Inflammatory macrophage treated with lipopolysaccharide for 4 hours (primary cell): ENCODE data around the gene TSC22D3.
A peak's percentile ranks its signal among the peaks of the same experiment; 100 is the strongest.
"Not testable (repeated sequence)": the region's sequence is repeated elsewhere in the genome, so short reads cannot be mapped to it uniquely, and the experiment has no call there.

Experiments used
- DNase-seq: peaks from one replicate; pipeline ENCODE4 v3.0.0-alpha.2; 2020

Gene TSC22D3

DNA sequence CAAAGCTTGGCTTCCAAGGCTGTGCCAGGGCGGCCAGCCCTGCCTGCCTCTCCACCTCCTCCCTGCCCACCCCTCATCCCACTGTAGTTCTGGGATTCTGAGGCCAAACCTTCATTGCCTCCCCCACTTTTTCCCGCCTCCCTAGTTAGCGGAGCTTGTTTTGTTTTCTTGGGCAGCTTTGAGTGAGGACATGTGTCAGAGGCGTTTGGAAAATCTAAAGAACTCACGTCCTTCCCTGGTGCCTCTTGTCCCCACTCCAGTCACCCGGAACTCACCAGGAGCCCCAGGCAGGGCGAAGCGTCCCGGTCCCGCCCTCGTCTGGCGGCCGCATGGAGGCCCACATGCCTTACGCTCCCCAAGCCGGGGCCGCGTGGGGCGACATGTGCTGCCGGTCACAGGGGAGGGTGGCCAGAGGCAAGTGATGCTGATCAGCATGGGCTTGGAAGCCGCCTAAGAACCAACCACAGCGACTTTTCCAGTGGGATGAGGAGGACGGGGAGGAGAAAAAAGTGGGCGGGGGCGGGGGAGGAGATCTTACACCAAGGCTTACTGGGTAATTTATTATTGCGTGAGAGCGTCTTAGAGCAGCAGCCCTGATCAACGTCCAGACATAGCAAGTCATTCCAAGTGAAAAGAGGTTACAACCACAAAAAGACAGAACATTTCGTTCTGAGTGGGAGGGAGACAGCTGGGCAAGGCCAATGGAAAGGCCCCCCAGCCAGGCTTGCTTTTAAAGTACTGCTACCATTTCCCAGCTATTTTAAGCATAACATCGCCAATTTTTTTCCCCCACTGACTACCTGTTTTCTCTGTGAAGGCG is 98.8 kb downstream of the TSC22D3 start:
- DNase-seq, result peak; percentile 65

DNA sequence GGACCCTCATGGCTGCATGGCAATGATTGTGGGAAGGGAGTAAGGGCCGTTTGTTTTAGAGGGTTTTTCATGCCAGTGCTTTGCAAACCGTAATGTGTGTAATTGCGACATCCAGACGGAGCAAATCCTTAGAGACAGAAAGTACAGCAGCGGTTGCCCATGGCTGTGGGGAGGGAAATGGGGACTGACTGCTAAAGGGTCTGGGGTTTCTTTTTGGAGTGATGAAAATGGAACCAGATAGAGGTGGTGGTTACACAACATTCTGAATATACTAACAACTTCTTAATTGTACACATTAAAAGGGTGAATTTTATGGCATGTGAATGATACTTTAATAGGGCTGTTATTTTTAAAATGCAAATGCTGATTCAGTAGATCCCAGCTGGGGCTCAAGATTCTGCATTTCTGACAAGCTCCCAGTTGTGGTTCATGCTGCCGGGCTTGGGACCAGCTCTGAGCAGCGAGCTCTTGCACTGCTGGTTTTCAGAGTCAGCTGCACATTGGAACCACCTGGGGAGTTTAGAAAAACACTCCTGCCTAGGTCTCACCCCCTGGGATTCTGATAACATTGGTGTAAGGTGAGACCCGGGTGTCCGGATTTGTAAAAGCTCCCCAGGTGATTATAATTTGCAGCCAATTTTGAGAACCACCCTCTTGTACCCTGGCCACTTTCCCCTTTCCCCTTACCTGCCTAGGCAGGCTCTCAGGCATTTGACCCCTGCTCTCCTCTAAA is 99.6 kb downstream of the TSC22D3 start:
- DNase-seq, result peak; percentile 57

DNA sequence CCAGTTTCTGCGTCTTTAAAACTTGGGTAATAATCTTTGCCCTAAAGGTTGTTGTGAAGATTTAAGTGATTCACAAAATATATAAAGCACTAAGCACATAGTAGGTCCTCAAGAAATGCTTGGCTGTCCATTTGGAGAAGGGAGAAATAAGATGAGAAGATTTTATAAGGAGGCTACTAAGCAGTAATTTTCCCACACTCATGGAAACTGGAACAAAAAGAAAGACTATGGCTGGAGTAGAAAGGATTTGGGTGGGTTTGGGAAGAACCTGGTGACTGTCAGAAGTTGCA is 100.3 kb downstream of the TSC22D3 start:
- no peak for DNase-seq

DNA sequence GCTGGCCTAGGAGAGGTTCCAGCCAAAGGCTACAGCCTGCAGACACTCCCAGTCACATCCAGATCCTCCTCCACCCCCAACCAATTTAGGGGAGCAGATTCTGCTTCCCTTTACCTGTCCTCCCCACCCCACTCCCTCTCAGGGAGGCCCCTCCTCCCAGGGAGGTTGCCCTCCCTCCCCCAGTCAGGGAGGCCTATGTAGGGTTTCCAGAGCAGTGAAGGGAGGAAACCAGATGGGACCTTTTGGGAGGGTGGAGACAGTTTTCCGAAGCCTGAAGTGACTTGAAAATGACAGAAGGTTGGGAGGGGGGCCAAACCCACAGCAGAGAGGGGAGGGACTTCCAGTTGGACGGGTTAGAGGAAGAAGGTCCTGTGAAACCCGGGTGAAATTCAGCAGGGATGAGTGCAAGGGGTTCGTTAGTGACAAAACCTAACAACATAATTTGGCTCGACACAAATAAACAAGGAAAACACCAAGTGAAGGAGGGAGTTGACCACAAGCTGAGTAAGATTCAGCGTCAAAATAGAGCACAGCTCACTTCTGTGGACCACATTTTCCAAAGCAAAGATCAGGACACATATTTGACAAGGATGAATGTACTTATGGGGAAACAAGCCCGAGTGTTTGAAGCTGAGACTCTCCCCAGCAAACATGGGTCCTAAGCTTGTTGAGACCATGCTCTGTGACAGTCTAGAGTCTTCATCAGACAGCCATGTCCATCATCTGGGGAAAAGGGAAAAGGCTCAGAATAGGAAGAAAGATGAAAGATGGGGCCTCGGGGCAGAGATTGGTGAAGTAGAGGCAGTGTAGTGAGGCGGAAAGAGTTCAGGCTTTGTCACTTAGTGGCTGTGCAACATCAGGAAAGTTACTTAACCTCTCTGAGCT is 100.9 kb downstream of the TSC22D3 start:
- peak; percentile 40 for DNase-seq

DNA sequence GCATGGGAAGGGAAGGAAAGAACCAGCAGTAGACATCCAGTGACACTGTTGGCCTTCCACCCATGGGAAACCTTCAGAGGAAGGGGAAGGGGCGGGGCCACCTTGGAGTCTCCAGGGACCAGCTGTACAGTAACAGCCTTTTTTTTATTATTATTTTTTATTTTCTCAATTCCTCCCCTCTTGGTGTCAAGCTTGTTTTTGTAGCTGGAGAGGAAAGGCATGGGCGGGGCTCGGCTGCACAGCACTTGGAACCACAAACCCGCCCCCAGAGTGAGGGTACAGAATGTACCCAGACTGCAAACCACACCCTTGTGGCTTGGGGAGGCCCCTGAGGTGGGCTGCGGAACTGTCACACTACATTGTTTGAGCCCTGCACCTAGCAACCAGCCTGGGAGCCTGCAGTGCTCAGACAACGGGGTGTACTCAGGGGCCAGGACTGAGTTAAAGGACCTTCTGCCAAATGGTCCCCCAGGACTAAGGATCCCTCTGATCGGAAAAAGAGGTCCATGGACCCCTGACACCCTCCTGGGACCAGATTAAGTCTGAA is 101.6 kb downstream of the TSC22D3 start:
- peak; percentile 63 for DNase-seq

DNA sequence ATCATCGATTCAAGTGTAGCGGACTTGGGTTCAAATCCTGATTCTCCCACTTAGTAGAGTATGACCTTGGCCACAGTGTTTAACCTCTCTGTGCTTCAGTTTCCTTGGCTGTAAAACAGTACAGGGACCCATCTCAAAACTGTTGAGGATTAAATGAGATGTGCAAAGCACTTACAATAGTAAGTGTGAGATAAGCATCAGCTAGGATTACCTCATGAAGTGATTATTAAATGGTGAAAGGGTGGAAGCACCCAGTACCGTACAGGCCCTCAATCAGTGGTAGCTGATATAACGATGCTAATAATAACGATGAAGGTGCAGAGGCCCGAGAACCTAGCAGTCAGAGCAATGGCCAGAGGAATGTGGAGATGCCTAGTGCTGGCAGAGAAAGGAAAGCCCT is 102.2 kb downstream of the TSC22D3 start:
- DNase-seq, result no peak

DNA sequence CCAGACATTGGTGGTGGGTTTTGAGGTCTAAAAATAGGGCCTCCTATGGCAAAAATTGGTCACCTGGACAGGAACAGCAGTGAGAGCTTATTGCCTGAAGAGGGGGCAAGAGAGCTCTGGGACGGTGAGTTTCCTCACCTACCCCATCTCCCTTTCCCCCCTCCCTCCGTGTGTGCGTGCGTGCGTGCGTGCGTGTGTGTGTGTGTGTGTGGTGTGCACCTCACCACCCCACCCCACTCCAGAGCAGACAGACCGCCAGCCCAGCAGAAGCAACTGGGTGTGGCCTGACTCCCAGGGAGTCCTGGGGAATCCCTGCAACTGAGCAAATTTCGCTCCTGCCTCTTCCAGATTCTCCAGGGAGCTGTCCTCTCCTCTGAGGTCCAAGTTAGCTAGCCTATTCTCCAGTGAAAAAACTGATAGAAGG is 102.6 kb downstream of the TSC22D3 start:
- no peak for DNase-seq

DNA sequence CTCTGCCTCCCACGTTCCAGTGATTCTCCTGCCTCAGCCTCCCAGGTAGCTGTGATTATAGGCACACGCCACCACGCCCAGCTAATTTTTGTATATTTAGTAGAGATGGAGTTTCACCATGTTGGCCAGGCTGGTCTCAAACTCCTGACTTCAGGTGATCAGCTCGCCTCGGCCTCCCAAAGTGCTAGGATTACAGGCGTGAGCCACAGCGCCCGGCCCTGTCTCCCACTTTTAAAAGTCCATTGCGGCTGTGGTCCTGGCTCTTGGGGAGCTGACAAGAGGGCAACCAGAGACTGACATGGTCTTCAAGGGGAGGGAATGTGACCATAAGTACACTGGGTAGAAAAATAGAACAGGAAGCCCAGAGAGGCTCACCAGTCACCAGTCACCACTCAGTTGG is 104.3 kb downstream of the TSC22D3 start:
- not testable (repeated sequence) for DNase-seq

DNA sequence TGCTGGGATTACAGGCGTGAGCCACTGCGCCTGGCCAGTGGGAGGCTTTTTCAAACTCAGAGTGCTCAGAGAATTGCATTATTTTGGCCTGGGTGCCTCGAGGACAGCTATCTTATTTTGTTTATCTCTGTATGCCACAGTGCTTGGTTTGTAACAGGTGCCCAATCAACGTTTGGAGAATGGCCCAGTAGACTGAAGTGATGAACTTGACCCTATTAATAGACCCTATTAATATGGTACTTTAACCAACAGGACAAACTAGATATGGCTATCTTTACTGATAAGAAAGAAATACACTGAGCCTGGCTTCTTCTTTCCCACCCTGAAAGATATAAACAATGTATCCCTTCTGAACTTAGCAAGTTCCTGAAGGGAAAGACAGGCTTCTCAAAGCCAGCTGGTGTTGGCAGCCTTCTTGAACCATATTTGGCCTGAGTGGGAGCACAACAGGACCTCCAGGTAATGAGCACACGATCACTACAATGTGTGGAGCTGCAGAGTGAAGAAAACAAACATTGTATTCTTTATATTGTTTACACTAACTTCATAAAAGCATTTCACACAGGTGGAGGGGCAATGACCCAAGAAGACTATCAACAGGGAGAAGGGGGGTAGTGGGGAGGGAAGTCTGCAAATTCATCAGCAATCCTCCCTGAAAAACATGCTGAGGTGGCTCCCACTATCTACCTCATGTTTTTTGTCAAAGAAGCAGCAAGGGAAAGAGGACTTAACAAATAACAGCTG is 105.5 kb downstream of the TSC22D3 start:
- no peak for DNase-seq

DNA sequence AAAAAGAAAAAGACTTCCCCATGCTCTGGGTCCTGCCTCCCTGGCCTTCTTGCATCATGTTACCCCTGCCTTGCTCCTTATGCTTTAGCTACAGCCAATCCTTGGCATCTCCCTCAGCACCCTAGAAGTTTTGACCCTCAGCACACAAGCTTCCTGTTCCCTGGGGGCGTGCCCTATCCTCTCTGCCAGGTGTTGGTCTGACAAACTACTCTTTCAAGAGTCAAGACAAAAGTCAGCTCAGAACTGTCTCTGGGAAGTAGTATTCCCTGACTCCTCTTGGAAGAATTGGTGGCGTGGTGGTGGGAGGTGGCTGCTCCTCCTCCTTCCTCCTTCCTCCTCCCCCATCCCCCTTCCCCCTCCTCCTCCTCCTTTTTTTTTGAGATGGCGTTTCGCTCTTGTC is 106.3 kb downstream of the TSC22D3 start:
- DNase-seq, result no peak

DNA sequence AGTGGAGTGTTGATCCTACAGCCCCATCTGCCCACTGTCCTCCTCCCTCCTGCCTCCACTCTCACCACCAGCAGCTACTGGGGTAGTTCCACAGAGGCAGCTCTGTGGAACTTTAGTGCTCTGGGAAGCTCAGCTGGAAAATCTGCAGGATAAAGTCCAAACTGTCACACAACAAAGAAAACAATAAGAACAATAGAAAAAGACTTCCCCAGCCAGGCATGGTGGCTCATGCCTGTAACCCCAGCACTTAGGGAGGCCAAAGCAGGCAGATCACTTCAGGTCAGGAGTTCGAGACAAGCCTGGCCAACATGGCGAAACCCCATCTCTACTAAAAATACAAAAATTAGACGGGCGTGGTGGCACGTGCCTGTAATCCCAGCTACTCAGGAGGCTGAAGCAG is 106.9 kb downstream of the TSC22D3 start:
- not testable (repeated sequence) for DNase-seq

DNA sequence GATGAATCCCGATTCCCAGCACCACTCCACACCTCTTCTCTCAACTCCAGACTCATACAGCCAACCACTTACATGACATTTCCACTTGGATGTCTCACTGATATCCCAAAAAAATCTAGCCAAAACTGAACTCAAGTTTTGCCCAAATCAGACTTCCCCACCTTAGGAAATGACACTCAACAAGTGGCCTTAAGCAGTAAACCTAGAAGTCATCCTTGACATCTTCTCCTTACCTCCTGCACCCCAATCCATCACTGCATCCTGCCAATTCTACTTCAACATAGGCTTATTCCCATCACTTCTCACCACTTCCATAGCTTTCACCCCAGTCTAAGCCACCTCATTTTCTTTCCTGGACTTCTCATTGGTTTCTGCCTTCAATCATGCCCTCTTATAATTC is 108.2 kb downstream of the TSC22D3 start:
- no peak for DNase-seq

DNA sequence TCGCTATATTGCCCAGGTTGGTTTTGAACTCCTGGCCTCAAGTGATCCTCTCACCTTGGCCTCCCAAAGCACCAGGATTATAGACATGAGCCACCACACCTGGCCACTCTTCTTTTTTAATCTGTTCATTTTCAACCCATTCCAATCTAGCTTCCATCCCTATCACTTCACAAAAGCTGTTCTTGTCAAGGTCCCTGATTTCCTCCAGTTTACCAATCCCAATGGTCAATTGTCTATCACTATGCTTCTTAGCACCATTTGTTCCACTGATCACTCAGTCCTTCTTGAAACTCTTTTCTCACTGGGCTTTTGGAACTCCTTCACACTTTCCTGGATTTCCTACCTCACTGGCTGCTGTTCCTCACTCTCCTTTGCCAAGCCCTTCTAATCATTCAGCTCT is 108.7 kb downstream of the TSC22D3 start:
- DNase-seq, result no peak
